Panc1 (cell line): ENCODE measurements around the gene NKX2-2.

Source experiments
- CTCF ChIP-seq: fragments of 450-650 bp; IDR thresholded peaks from 2 replicates; pipeline ENCODE4 v1.5.1; 2017; ENCODE audit warnings: mild to moderate bottlenecking
- REST ChIP-seq, 2 experiments: IDR thresholded peaks; 2 replicates each; pipeline ENCODE4 v1.6.1; 2011 to 2012; ENCODE audit warnings: low read depth in 2 of 2, control low read depth in 1 of 2, low read length in 1 of 2, mild to moderate bottlenecking in 1 of 2, moderate library complexity in 1 of 2; ENCODE audit not compliant: insufficient read depth in 1 of 2

GRCh38 chr20:21508230-21509078, 5.4 kb downstream of the NKX2-2 start:
- TF ChIP-seq CTCF (no peak), REST (IDR thresholded peaks at IDR 0.05; ENCODE audit: insufficient read depth in 1 of 2, low read depth in 2 of 2, low read length in 1 of 2) (no peak)
